RWPE1 (cell line): ENCODE measurements around the gene SBK3.
A peak's percentile ranks its signal among the peaks of the same experiment; 100 is the strongest.
"Not testable (repeated sequence)": the region's sequence is repeated elsewhere in the genome, so short reads cannot be mapped to it uniquely, and the experiment has no call there.

Source experiments
- CTCF ChIA-PET: fragments of 350-600 bp; sonication (Branson Sonifier 250); formaldehyde crosslinking; extraction: SDS; loops from one replicate; lab custom pipeline; 2021; lab: Yijun Ruan, JAX
- POLR2A ChIA-PET: fragments of 400-600 bp; formaldehyde crosslinking; extraction: SDS; loops from one replicate; lab custom pipeline; 2020; ENCODE audit warnings: antibody characterized with exemption; ENCODE audit not compliant: low non-redundant PET; lab: Yijun Ruan, JAX
- DNase-seq: peaks from one replicate; pipeline ENCODE4 v3.0.0; 2012; ENCODE audit warnings: low spot score
- H3K27ac ChIP-seq: fragments of 450-650 bp; 2 replicates; pipeline ENCODE4 v1.5.1; 2017
- TF ChIP-seq, protein P1 (sequence below): fragments of 450-650 bp; conservative IDR thresholded peaks from 2 replicates; pipeline ENCODE4 v1.5.1; 2017; ENCODE audit warnings: low read depth, mild to moderate bottlenecking

Gene SBK3

DNA sequence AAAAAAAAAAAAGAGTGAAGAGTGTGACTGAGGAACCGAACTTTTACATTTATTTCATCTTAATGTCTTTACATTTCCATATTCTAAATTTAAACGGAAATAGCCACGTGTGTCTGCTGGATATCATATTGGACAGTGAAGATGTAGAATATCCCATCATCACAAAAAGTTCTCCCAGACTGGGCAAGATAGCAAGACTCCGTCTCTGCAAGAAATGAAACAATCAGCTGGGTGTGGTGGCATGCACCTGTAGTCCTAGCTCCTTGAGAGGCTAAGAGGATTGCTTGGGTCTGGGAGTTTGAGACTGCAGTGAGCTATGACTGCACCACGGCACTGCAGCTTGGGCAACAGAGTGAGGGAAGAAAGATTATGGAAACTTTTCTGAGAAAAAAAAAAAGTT is 31.4 kb upstream of the SBK3 start:
- TF ChIP-seq, protein P1, sequence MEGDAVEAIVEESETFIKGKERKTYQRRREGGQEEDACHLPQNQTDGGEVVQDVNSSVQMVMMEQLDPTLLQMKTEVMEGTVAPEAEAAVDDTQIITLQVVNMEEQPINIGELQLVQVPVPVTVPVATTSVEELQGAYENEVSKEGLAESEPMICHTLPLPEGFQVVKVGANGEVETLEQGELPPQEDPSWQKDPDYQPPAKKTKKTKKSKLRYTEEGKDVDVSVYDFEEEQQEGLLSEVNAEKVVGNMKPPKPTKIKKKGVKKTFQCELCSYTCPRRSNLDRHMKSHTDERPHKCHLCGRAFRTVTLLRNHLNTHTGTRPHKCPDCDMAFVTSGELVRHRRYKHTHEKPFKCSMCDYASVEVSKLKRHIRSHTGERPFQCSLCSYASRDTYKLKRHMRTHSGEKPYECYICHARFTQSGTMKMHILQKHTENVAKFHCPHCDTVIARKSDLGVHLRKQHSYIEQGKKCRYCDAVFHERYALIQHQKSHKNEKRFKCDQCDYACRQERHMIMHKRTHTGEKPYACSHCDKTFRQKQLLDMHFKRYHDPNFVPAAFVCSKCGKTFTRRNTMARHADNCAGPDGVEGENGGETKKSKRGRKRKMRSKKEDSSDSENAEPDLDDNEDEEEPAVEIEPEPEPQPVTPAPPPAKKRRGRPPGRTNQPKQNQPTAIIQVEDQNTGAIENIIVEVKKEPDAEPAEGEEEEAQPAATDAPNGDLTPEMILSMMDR, result no peak
- DNase-seq, result no peak
- ChIA-PET CTCF (interaction anchor here (0.5 to 0.6 kb wide), 4 partner anchors 24 to 458 kb away, joined by 3 to 5 read pairs (median 3); no protein-coding TSS in a partner anchor), POLR2A (no interaction called here)
- H3K27ac ChIP-seq, result peak overlapping the region; percentile 39

DNA sequence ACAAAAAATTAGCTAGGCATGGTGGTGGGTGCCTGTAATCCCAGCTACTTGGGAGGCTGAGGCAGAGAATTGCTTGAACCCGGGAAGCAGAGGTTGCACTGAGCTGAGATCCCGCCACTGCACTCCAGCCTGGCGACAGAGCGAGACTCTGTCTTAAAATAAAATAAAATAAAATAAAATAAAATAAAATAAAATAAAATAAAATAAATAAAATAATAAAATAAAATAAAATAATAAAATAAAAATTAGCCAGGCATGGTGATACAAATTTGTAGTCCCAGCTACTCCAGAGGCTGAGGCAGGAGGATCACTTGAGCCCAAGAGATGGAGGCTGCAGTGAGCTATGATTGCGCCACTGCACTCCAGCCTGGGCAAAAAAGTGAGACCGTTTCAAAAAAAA is 28.6 kb upstream of the SBK3 start:
- H3K27ac ChIP-seq, DNase-seq, POLR2A ChIA-PET: not testable (repeated sequence)
- CTCF ChIA-PET, result interaction anchor here (0.7 to 1.1 kb wide), 2 partner anchors 14 to 59 kb away, joined by 3 to 4 read pairs; no protein-coding TSS in a partner anchor

DNA sequence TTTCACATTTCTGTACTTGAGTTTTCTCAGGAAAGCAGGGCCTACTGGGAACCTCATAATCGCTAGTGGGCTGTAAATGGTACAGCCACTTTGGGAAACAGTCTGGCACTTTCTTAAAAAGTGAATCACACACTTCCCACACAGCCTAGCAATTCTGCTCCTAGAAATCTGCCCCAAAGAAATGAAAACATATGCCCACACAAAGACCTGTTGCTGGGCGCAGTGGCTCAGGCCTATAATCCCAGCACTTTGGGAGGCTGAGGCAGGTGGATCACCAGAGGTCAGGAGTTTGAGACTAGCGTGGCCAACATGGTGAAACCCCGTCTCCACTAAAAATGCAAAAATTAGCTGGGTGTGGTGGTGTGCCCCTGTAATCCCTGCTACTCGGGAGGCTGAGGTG is 24.1 kb upstream of the SBK3 start:
- DNase-seq, result not testable (repeated sequence)

DNA sequence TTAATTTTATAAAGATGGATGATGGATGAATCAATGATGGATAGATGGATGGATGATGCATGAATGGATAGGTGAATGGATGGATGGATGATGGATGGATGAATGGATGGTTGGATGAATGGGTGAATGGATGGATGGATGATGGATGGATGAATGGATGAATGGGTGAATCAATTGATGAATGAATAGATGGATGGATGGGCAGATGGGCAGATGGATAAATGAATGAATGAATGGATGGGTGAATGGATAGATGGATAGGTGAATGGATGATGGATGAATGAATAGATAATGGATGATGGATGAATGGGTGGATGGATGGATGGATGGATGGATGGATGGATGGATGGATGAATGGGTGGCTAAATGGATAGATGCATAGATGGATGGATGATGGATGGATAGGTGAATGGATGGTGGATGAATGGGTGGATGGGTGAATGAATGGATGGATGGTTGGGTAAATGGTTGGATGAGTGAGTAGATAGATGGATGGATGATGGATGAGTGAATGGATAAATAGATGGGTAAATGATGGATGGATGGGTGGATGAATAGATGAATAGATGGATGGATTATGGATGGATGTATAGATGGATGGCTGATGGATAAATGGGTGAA is 22.5 kb upstream of the SBK3 start:
- POLR2A ChIA-PET, result no interaction called here
- no peak overlapping the region for H3K27ac ChIP-seq
- CTCF ChIA-PET, result no interaction called here
- TF ChIP-seq, protein P1, result no peak
- no peak for DNase-seq

More for the DNA sequence above, 24.1 kb upstream of the SBK3 start:
- POLR2A ChIA-PET, CTCF ChIA-PET, H3K27ac ChIP-seq: not testable (repeated sequence)

DNA sequence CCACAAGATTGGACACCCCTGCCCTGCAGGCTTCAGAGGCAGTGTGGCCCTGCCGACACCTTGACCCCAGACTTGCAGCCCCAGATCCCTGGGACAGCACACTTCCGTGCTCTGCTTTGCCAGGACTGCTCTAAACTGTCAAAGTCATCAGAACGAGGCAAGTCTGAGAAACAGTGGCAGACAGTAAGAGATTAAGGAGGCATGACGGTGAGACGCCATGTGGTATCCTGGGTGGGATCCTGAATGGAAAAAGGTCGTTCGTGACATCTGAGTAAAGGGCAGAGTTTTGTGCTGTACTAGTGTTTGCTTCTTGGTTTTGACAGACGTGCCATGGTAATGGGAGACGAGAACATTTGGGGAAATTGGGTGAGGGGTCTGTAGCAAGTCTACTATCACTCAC is 21.5 kb upstream of the SBK3 start:
- TF ChIP-seq, protein P1, result no peak
- ChIA-PET CTCF (no interaction called here), POLR2A (interaction anchor here (0.7 kb wide), 1 partner anchor 31 kb away, joined by 6 read pairs; no protein-coding TSS in a partner anchor)
- DNase-seq, result no peak
- H3K27ac ChIP-seq, result no peak overlapping the region

DNA sequence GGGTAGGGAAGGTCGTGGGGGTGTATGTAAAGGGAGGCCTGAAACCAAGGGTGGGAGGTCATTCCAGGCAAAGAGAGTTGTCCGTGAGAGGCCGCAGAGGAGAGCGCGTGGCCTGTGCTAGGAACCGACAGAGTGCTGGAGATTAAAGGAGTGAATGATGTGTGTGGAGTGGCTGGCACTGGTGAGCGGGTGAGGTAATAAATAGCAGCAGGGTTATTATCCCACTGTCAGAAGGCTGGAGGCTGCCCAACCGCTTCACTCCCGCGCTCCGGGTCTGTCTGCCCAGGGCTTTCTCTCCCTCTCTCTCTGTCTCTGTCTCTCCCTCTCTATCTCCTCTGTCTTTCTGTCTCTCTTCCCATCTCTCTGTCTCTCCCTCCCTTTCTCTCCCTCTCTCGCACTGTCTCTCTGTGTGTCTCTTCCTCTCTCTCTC is 17.9 kb upstream of the SBK3 start:
- no peak for DNase-seq
- no peak overlapping the region for H3K27ac ChIP-seq
- TF ChIP-seq, protein P1, result no peak
- POLR2A ChIA-PET, result no interaction called here
- CTCF ChIA-PET, result no interaction called here

DNA sequence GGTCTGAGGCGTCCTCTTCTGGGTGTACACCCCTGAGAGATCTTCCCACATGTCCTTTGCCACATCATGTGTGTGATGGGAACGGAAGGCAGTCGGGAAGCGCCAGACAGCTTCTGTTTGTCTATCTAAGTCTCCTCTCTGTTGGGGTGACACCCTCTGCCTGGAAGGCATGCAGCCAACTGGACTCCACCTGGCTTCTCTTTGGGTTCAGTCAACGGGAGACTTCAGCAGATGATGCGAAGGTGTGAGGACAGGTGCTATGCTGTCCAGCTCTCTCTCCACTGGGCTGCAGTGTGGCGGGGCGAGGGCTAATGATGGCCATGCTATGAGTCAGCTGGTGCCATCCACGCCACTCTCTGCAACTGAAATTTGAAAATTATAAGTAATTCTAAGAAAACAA is 14.3 kb upstream of the SBK3 start:
- H3K27ac ChIP-seq, result no peak overlapping the region
- CTCF ChIA-PET, result interaction anchor here (0.5 to 0.7 kb wide), 2 partner anchors 14 to 55 kb away, joined by 3 to 4 read pairs; no protein-coding TSS in a partner anchor
- TF ChIP-seq, protein P1, result no peak
- POLR2A ChIA-PET, result no interaction called here
- no peak for DNase-seq
